H9 (cell line): ENCODE data around the gene KCNMB4. TPM values are rescaled to one million over a fixed set of nuclear protein-coding genes. Genes with fewer than 3 reads are reported as not detected.

ENCODE experiments used
- DNase-seq: peaks from one replicate; pipeline ENCODE4 v3.0.0-alpha.2; 2017
- H2AFZ ChIP-seq: one replicate; pipeline ENCODE4 v1.6.1; 2013; ENCODE audit warnings: mild to moderate bottlenecking, low read length, control low read depth, moderate library complexity
- H2AK5ac ChIP-seq: 2 replicates; pipeline ENCODE4 v1.6.1; 2013; ENCODE audit warnings: low read length, control low read depth, mixed read lengths; ENCODE audit not compliant: insufficient read length
- H2BK120ac ChIP-seq: one replicate; pipeline ENCODE4 v1.6.1; 2013; ENCODE audit warnings: low read depth, mild to moderate bottlenecking, low read length, control low read depth, inconsistent platforms; ENCODE audit not compliant: poor library complexity, severe bottlenecking
- H2BK12ac ChIP-seq: 2 replicates; pipeline ENCODE4 v1.6.1; 2013; ENCODE audit warnings: low read length, control low read depth, mixed read lengths, low read depth; ENCODE audit not compliant: insufficient read length
- H2BK15ac ChIP-seq: 2 replicates; pipeline ENCODE4 v1.6.1; 2013; ENCODE audit warnings: low read depth, low read length, control low read depth
- H2BK20ac ChIP-seq: one replicate; pipeline ENCODE4 v1.6.1; 2013; ENCODE audit warnings: low read depth, mild to moderate bottlenecking, low read length, control low read depth, inconsistent platforms; ENCODE audit not compliant: poor library complexity, severe bottlenecking
- H2BK5ac ChIP-seq: 2 replicates; pipeline ENCODE4 v1.6.1; 2013; ENCODE audit warnings: low read length, control low read depth, mixed read lengths; ENCODE audit not compliant: insufficient read length
- H3K14ac ChIP-seq: 2 replicates; pipeline ENCODE4 v1.6.1; 2013; ENCODE audit warnings: low read length, control low read depth; ENCODE audit not compliant: insufficient read depth
- H3K18ac ChIP-seq: 2 replicates; pipeline ENCODE4 v1.6.1; 2013; ENCODE audit warnings: low read depth, mild to moderate bottlenecking, mixed read lengths, low read length, control low read depth; ENCODE audit not compliant: insufficient read length
- H3K23ac ChIP-seq: 2 replicates; pipeline ENCODE4 v1.6.1; 2013; ENCODE audit warnings: low read length, control low read depth, mixed read lengths, low read depth; ENCODE audit not compliant: insufficient read length
- H3K23me2 ChIP-seq: 2 replicates; pipeline ENCODE4 v1.6.1; 2013; ENCODE audit warnings: low read depth, mild to moderate bottlenecking, mixed read lengths, low read length, control low read depth; ENCODE audit not compliant: insufficient read length, poor library complexity, severe bottlenecking
- H3K27ac ChIP-seq: 2 replicates; pipeline ENCODE4 v1.5.1; 2013; ENCODE audit warnings: low read length, control low read depth, mixed read lengths, low read depth; ENCODE audit not compliant: insufficient read length
- H3K27me3 ChIP-seq: 2 replicates; pipeline ENCODE4 v1.6.1; 2013; ENCODE audit warnings: low read length, control low read depth, inconsistent platforms; ENCODE audit not compliant: insufficient read depth
- H3K4ac ChIP-seq: 2 replicates; pipeline ENCODE4 v1.6.1; 2013; ENCODE audit warnings: low read depth, mild to moderate bottlenecking, control low read depth, inconsistent platforms, low read length, moderate library complexity
- H3K4me1 ChIP-seq: 2 replicates; pipeline ENCODE4 v1.6.1; 2013; ENCODE audit warnings: low read length, control low read depth, inconsistent platforms; ENCODE audit not compliant: insufficient read depth
- H3K4me2 ChIP-seq: 2 replicates; pipeline ENCODE4 v1.6.1; 2013; ENCODE audit warnings: low read length, control low read depth, mixed read lengths; ENCODE audit not compliant: insufficient read length, insufficient read depth
- H3K56ac ChIP-seq: 2 replicates; pipeline ENCODE4 v1.6.1; 2013; ENCODE audit warnings: low read depth, mild to moderate bottlenecking, mixed read lengths, low read length, control low read depth; ENCODE audit not compliant: insufficient read length
- H3K79me1 ChIP-seq: 2 replicates; pipeline ENCODE4 v1.6.1; 2013; ENCODE audit warnings: low read depth, mild to moderate bottlenecking, moderate library complexity, low read length, control low read depth, inconsistent platforms; ENCODE audit not compliant: insufficient read depth, poor library complexity, severe bottlenecking
- H3K79me2 ChIP-seq: 2 replicates; pipeline ENCODE4 v1.6.1; 2013; ENCODE audit warnings: low read length, control low read depth, inconsistent platforms; ENCODE audit not compliant: insufficient read depth
- H3K9ac ChIP-seq: 2 replicates; pipeline ENCODE4 v1.6.1; 2013; ENCODE audit warnings: low read length, control low read depth, mixed read lengths; ENCODE audit not compliant: insufficient read length; ENCODE audit errors: extremely low read depth
- H3K9me3 ChIP-seq: one replicate; pipeline ENCODE4 v1.6.1; 2013; ENCODE audit warnings: low read depth, low read length, inconsistent platforms; ENCODE audit not compliant: control insufficient read depth
- H3T11ph ChIP-seq: one replicate; pipeline ENCODE4 v1.6.1; 2013; ENCODE audit warnings: mild to moderate bottlenecking, low read length, control low read depth, inconsistent platforms
- H4K20me1 ChIP-seq: one replicate; pipeline ENCODE4 v1.6.1; 2013; ENCODE audit not compliant: control insufficient read depth, insufficient read length, insufficient read depth
- H4K5ac ChIP-seq: 2 replicates; pipeline ENCODE4 v1.6.1; 2013; ENCODE audit warnings: low read depth, mild to moderate bottlenecking, mixed read lengths, low read length, control low read depth; ENCODE audit not compliant: insufficient read length
- H4K8ac ChIP-seq: replicated peaks from 2 replicates; pipeline ENCODE4 v1.6.1; 2013; ENCODE audit warnings: low read length, control low read depth, mixed read lengths, low read depth; ENCODE audit not compliant: insufficient read length
- H4K91ac ChIP-seq: 2 replicates; pipeline ENCODE4 v1.6.1; 2013; ENCODE audit warnings: low read depth, mild to moderate bottlenecking, moderate library complexity, mixed read lengths, low read length, control low read depth; ENCODE audit not compliant: insufficient read length
- H3K27ac Mint-ChIP-seq, 3 experiments: 2 replicates in 2 of 3; 3 replicates in 1 of 3; pipeline ENCODE4 v1.8.0; 2020 to 2021; ENCODE audit warnings: mixed read lengths in 3 of 3, mild to moderate bottlenecking in 1 of 3, moderate library complexity in 1 of 3
- H3K27me3 Mint-ChIP-seq: 2 replicates; pipeline ENCODE4 v1.8.0; 2021; ENCODE audit warnings: low read depth, mild to moderate bottlenecking, moderate library complexity, mixed read lengths
- H3K36me3 Mint-ChIP-seq, 3 experiments: 2 replicates in 2 of 3; 3 replicates in 1 of 3; pipeline ENCODE4 v1.8.0; 2020 to 2021; ENCODE audit warnings: low read depth in 3 of 3, mixed read lengths in 3 of 3; ENCODE audit not compliant: insufficient read depth in 1 of 3
- H3K4me1 Mint-ChIP-seq, 2 experiments: 2 replicates each; pipeline ENCODE4 v1.8.0; 2020; ENCODE audit warnings: mixed read lengths in 2 of 2
- H3K4me3 Mint-ChIP-seq, 2 experiments: 2 replicates in 1 of 2; 3 replicates in 1 of 2; pipeline ENCODE4 v1.8.0; 2020 to 2021; ENCODE audit warnings: mild to moderate bottlenecking in 2 of 2, mixed read lengths in 2 of 2, moderate library complexity in 1 of 2
- H3K9me3 Mint-ChIP-seq, 2 experiments: 2 replicates in 1 of 2; 3 replicates in 1 of 2; pipeline ENCODE4 v1.8.0; 2020; ENCODE audit warnings: mild to moderate bottlenecking in 2 of 2, mixed read lengths in 2 of 2, moderate library complexity in 1 of 2
- CTCF ChIP-seq: fragments of 200-600 bp; sonication (generic); conservative IDR thresholded peaks from 3 replicates; pipeline ENCODE4 v1.8.0; 2021; ENCODE audit warnings: antibody characterized with exemption, mild to moderate bottlenecking
- total RNA-seq: library from RNA; stranded (reverse); gene quantifications from 2 replicates; pipeline ENCODE4 v1.2.1, GENCODE V29; 2021

Gene KCNMB4
- total RNA-seq, 1 experiment from 2014 or later: 16.2 TPM

GRCh38 chr12:70456953-70457352 is 90.9 kb downstream of the KCNMB4 start:
- peaks cover 0 to 9% (median 5%) of the 10 kb centered on the region in 3 experiments; a peak in 2 of 7 replicates for H3K36me3 Mint-ChIP-seq
- H4K5ac ChIP-seq: no peak overlapping the region
- H2BK20ac ChIP-seq: no peak overlapping the region
- no peak overlapping the region for H3K4me3 Mint-ChIP-seq
- H4K8ac ChIP-seq: no peak overlapping the region
- no peak overlapping the region for H4K91ac ChIP-seq
- H2AK5ac ChIP-seq: no peak overlapping the region
- H2BK15ac ChIP-seq: no peak overlapping the region
- H3K18ac ChIP-seq: no peak overlapping the region
- H3K4me2 ChIP-seq: no peak overlapping the region
- H3T11ph ChIP-seq: no peak overlapping the region
- H2BK120ac ChIP-seq: no peak overlapping the region
- H4K20me1 ChIP-seq: no peaks in the 10 kb centered on the region
- no peaks in the 10 kb centered on the region for H3K9me3 ChIP-seq
- H3K9ac ChIP-seq: no peak overlapping the region
- no peak overlapping the region for H3K27ac Mint-ChIP-seq
- no peak overlapping the region for H3K56ac ChIP-seq
- no peak overlapping the region for H3K23ac ChIP-seq
- no peak overlapping the region for H2BK12ac ChIP-seq
- H3K27me3 ChIP-seq: no peaks in the 10 kb centered on the region
- H3K4me1 Mint-ChIP-seq: no peaks in the 10 kb centered on the region
- DNase-seq: no peak
- no peak for TF ChIP-seq CTCF
- no peaks in the 10 kb centered on the region for H3K79me2 ChIP-seq
- no peaks in the 10 kb centered on the region; the same call in 1 of the 2 replicates for H3K27me3 Mint-ChIP-seq
- H3K79me1 ChIP-seq: no peaks in the 10 kb centered on the region
- H3K14ac ChIP-seq: no peak overlapping the region
- H2AFZ ChIP-seq: no peak overlapping the region
- no peaks in the 10 kb centered on the region for H3K4me1 ChIP-seq
- no peaks in the 10 kb centered on the region for H3K23me2 ChIP-seq
- H3K4ac ChIP-seq: no peak overlapping the region
- H3K9me3 Mint-ChIP-seq: peaks cover 9 to 29% of the 10 kb centered on the region in 2 experiments
- no peak overlapping the region for H2BK5ac ChIP-seq
- no peak overlapping the region for H3K27ac ChIP-seq
